C4-2B (cell line): ENCODE results near the gene AP4B1.

ENCODE experiments used
- H3K27ac ChIP-seq: fragments of 450-650 bp; 2 replicates; pipeline ENCODE4 v1.5.1; 2017
- CTCF ChIP-seq: fragments of 450-650 bp; conservative IDR thresholded peaks from 2 replicates; pipeline ENCODE4 v1.5.1; 2017; ENCODE audit warnings: mild to moderate bottlenecking
- ZFX ChIP-seq: fragments of 450-650 bp; IDR thresholded peaks from 2 replicates; pipeline ENCODE4 v1.6.1; 2017

AP4B1 gene

GRCh38 chr1:113937146-113937545 lies 32.5 kb upstream of the AP4B1 start:
- TF ChIP-seq CTCF = no peak
- TF ChIP-seq ZFX = no peak
- no peak overlapping the region for H3K27ac ChIP-seq

DNA sequence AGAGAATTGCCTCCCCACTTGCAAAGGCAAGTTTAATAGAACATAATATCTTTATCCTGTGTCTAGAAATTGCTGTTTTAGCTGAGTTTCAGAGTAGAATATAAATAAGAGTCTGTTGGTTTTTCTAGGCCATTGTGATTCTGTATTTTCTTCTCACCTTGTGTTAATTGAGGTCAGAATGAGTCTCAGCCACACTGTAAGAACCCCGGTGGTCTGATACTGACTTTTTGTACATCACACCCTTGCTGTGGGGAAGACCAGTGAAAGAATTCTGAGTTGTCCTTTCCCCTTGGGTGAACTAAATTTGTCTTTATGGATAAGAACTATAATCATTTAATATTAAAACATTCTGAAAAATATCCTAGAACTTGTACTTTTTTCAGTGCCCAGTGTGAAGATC lies 31.4 kb upstream of the AP4B1 start:
- TF ChIP-seq CTCF = no peak
- TF ChIP-seq ZFX = no peak
- no peak overlapping the region for H3K27ac ChIP-seq

- H3K27ac ChIP-seq = no peak overlapping the region
- no peak for TF ChIP-seq ZFX
- TF ChIP-seq CTCF = no peak
Observed at GRCh38 chr1:113935176-113935575, 30.6 kb upstream of the AP4B1 start.

- H3K27ac ChIP-seq = no peak overlapping the region
- TF ChIP-seq ZFX (no peak), CTCF (no peak)
Observed at GRCh38 chr1:113934511-113935055, 30.0 kb upstream of the AP4B1 start.

GRCh38 chr1:113934006-113934405 lies 29.4 kb upstream of the AP4B1 start:
- no peak overlapping the region for H3K27ac ChIP-seq

DNA sequence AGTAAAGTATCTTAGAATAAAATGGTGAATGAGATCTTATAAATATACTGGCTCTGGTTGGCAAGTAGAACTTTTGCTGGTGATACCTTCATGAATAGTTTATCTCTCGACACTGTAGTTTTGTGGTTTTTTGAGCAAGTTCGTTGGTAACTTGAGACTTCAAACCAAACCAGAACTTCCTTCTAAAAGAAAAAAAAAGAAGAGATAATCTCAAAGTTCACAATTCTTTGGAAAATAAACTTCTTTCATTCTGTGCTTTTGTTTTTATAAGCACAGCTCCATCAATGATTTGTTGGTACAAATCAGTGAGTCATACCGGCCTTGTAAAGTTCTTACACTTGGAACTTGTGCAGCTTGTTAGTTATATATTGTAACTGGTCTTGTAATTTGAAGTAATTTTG lies 26.9 kb upstream of the AP4B1 start:
- H3K27ac ChIP-seq = no peak overlapping the region
- no peak for TF ChIP-seq CTCF
- TF ChIP-seq ZFX = no peak

More at GRCh38 chr1:113934006-113934405, 29.4 kb upstream of the AP4B1 start:
- no peak for TF ChIP-seq CTCF
- TF ChIP-seq ZFX = no peak

GRCh38 chr1:113930499-113931161 lies 26.0 kb upstream of the AP4B1 start:
- H3K27ac ChIP-seq = peak overlapping the region; percentile 96

More at GRCh38 chr1:113930499-113931161, 26.0 kb upstream of the AP4B1 start:
- TF ChIP-seq ZFX (no peak), CTCF (no peak)
